Measurements from ENCODE around the gene PSME3IP1. TPM values are rescaled to one million over a fixed set of nuclear protein-coding genes. Genes with fewer than 3 reads are reported as not detected.

Gene PSME3IP1
- total RNA-seq, 1 experiment from 2014 or later = 143 TPM

GRCh38 chr16:57184113-57184512 lies 1.7 kb downstream of the PSME3IP1 start:
- CTCF ChIA-PET = no interaction called here
- no peak for DNase-seq
- Mint-ChIP-seq H3K27ac (ENCODE audit: unreplicated experiment) (no peak overlapping the region), H3K36me3 (ENCODE audit: insufficient read depth, unreplicated experiment) (peaks cover 32% of the 10 kb centered on the region), H3K27me3 (ENCODE audit: insufficient read depth, unreplicated experiment) (no peaks in the 10 kb centered on the region), H3K4me1 (ENCODE audit: low read depth, unreplicated experiment) (peaks cover 30% of the 10 kb centered on the region), H3K9me3 (ENCODE audit: unreplicated experiment) (no peaks in the 10 kb centered on the region), H3K4me3 (ENCODE audit: unreplicated experiment) (peak overlapping the region; percentile 99)
- H3K4me1 ChIP-seq = peaks cover 14% of the 10 kb centered on the region
- POLR2A ChIA-PET = no interaction called here
- H3K27me3 ChIP-seq (replicated peaks; ENCODE audit: control insufficient read depth, insufficient read depth, low read length) = no peaks in the 10 kb centered on the region
- no peaks in the 10 kb centered on the region for H3K9me3 ChIP-seq
- no peaks in the 10 kb centered on the region for H3K36me3 ChIP-seq (ENCODE audit: control insufficient read depth, insufficient read depth, low read length)
- TF ChIP-seq, protein P1, sequence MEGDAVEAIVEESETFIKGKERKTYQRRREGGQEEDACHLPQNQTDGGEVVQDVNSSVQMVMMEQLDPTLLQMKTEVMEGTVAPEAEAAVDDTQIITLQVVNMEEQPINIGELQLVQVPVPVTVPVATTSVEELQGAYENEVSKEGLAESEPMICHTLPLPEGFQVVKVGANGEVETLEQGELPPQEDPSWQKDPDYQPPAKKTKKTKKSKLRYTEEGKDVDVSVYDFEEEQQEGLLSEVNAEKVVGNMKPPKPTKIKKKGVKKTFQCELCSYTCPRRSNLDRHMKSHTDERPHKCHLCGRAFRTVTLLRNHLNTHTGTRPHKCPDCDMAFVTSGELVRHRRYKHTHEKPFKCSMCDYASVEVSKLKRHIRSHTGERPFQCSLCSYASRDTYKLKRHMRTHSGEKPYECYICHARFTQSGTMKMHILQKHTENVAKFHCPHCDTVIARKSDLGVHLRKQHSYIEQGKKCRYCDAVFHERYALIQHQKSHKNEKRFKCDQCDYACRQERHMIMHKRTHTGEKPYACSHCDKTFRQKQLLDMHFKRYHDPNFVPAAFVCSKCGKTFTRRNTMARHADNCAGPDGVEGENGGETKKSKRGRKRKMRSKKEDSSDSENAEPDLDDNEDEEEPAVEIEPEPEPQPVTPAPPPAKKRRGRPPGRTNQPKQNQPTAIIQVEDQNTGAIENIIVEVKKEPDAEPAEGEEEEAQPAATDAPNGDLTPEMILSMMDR (IDR thresholded peaks at IDR 0.05; ENCODE audit: insufficient read depth in 1 of 2, low read depth in 1 of 2, low read length in 1 of 2, severe bottlenecking in 1 of 2, unreplicated experiment in 1 of 2) = no peak
- H3K4me3 ChIP-seq (ENCODE audit: low read depth, low read length) = no peak overlapping the region; the same call in 1 of the 2 replicates
- BruUV-seq (replicated peaks) = no TSS peak
- intact Hi-C loops (cut with micrococcal nuclease; ENCODE audit: unreplicated experiment) = no loop called here

GRCh38 chr16:57179215-57179828 lies 6.5 kb downstream of the PSME3IP1 start:
- Histone ChIP-seq H3K9me3 (no peaks in the 10 kb centered on the region), H3K4me1 (peaks cover 19% of the 10 kb centered on the region), H3K4me3 (ENCODE audit: low read depth, low read length) (no peak overlapping the region), H3K36me3 (ENCODE audit: control insufficient read depth, insufficient read depth, low read length) (no peaks in the 10 kb centered on the region; the same call in 1 of the 2 replicates), H3K27me3 (replicated peaks; ENCODE audit: control insufficient read depth, insufficient read depth, low read length) (no peaks in the 10 kb centered on the region)
- H3K27me3 Mint-ChIP-seq (ENCODE audit: insufficient read depth, unreplicated experiment) = no peaks in the 10 kb centered on the region
- H3K36me3 Mint-ChIP-seq (ENCODE audit: insufficient read depth, unreplicated experiment) = peaks cover 6% of the 10 kb centered on the region
- BruUV-seq (replicated peaks) = no TSS peak
- no peak for DNase-seq
- no peaks in the 10 kb centered on the region for H3K9me3 Mint-ChIP-seq (ENCODE audit: unreplicated experiment)
- H3K27ac Mint-ChIP-seq (ENCODE audit: unreplicated experiment) = no peak overlapping the region
- POLR2A ChIA-PET = no interaction called here
- intact Hi-C loops (cut with micrococcal nuclease; ENCODE audit: unreplicated experiment) = no loop called here
- CTCF ChIA-PET = no interaction called here
- peaks cover 12% of the 10 kb centered on the region for H3K4me1 Mint-ChIP-seq (ENCODE audit: low read depth, unreplicated experiment)
- H3K4me3 Mint-ChIP-seq (ENCODE audit: unreplicated experiment) = no peak overlapping the region
- TF ChIP-seq, protein P1 (IDR thresholded peaks at IDR 0.05; ENCODE audit: insufficient read depth in 1 of 2, low read depth in 1 of 2, low read length in 1 of 2, severe bottlenecking in 1 of 2, unreplicated experiment in 1 of 2) = no peak

DNA sequence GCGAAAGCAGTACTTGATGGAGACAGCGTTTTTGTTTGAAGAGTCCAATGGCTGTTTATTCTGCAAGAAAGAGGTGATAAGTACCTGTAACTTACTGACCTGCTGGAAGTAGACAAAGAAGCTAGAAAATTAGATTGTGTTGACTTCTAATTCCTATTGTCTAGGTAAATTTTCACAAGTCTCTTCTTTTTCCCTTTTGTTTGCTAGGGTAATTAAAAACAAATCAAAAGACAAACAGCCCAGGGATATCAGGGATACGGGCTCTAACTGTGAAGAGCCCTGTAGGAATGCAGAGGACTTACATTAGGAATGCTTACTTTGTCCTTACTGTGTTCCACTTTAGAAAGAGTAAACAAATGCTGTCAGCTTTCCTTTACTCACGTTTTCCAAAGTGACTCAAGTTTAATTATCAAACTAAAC lies 7.0 kb downstream of the PSME3IP1 start:
- Mint-ChIP-seq H3K27ac (ENCODE audit: unreplicated experiment) (no peak overlapping the region), H3K4me1 (ENCODE audit: low read depth, unreplicated experiment) (peaks cover 7% of the 10 kb centered on the region), H3K27me3 (ENCODE audit: insufficient read depth, unreplicated experiment) (no peaks in the 10 kb centered on the region), H3K36me3 (ENCODE audit: insufficient read depth, unreplicated experiment) (peaks cover 8% of the 10 kb centered on the region), H3K4me3 (ENCODE audit: unreplicated experiment) (no peak overlapping the region), H3K9me3 (ENCODE audit: unreplicated experiment) (no peaks in the 10 kb centered on the region)
- TF ChIP-seq, protein P1 (IDR thresholded peaks at IDR 0.05; ENCODE audit: insufficient read depth in 1 of 2, low read depth in 1 of 2, low read length in 1 of 2, severe bottlenecking in 1 of 2, unreplicated experiment in 1 of 2) = no peak
- Histone ChIP-seq H3K4me1 (peaks cover 19% of the 10 kb centered on the region), H3K4me3 (ENCODE audit: low read depth, low read length) (no peak overlapping the region), H3K27me3 (replicated peaks; ENCODE audit: control insufficient read depth, insufficient read depth, low read length) (no peaks in the 10 kb centered on the region), H3K36me3 (ENCODE audit: control insufficient read depth, insufficient read depth, low read length) (no peaks in the 10 kb centered on the region; the same call in 1 of the 2 replicates), H3K9me3 (no peaks in the 10 kb centered on the region)
- intact Hi-C loops (cut with micrococcal nuclease; ENCODE audit: unreplicated experiment) = no loop called here
- no TSS peak for BruUV-seq (replicated peaks)
- ChIA-PET CTCF (no interaction called here), POLR2A (no interaction called here)
- peak in 1 of 2 experiments; percentile 12 for DNase-seq
